ENCODE measurements around the gene TM4SF1.

- TF ChIP-seq CTCF (IDR thresholded peaks at IDR 0.05; ENCODE audit: extremely low read depth in 1 of 2, insufficient read depth in 1 of 2, low read depth in 1 of 2, low read length in 2 of 2) (no peak), FOS (IDR thresholded peaks at IDR 0.05; ENCODE audit: borderline replicate concordance, insufficient read depth, low read length) (no peak), POLR2A (IDR thresholded peaks at IDR 0.05; ENCODE audit: low read depth, low read length) (no peak), POLR2AphosphoS5 (IDR thresholded peaks at IDR 0.05; ENCODE audit: insufficient read depth, low read depth, low read length) (no peak), JUN (IDR thresholded peaks at IDR 0.05; ENCODE audit: borderline replicate concordance, insufficient read depth, insufficient read length, low read depth) (no peak), EZH2 (IDR thresholded peaks at IDR 0.05; ENCODE audit: borderline replicate concordance, low read depth, low read length, severe bottlenecking) (no peak)
These were observed 11.3 kb upstream of the TM4SF1 start for GRCh38 chr3:149388531-149389417.

Measured in endothelial cell of umbilical vein (primary cell).